ENCODE measurements around the gene C10orf71. TPM values are rescaled to one million over a fixed set of nuclear protein-coding genes. Genes with fewer than 3 reads are reported as not detected.

The C10orf71 gene
- total RNA-seq, 1 donor from 2014 or later: not detected

DNA sequence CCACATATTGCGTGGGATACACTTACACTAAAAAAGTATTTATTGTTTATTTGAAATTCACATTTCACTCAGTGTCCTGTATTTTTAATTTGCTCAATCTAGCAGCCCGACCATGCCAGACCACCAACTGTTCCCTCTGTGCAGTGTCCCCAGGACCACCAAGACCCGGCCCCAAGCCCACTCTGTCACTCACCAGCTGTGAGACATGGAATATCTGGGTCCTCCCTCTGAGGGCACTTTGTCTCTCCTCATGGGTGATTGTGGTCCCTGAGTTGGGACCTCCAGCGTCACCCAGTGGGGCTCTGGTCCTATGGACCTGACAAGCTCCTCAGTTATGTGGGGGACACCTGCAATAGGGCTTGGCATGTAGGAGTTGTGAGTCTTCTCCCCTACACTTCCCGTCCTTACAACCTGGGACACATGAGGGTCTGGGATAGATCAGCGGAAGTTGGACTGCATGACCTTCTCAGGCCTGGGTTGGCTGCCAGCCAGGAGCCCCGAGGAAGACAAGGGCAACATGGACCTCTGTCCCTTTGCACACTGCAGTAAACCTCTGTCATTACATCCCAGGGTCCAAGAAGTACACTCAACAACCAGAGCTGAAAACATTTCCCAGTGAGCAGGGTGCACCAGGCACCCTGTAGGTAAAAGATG, 12.1 kb downstream of the C10orf71 start:
- no peak for DNase-seq (ENCODE audit: extremely low read depth, low read depth, low spot score)

DNA sequence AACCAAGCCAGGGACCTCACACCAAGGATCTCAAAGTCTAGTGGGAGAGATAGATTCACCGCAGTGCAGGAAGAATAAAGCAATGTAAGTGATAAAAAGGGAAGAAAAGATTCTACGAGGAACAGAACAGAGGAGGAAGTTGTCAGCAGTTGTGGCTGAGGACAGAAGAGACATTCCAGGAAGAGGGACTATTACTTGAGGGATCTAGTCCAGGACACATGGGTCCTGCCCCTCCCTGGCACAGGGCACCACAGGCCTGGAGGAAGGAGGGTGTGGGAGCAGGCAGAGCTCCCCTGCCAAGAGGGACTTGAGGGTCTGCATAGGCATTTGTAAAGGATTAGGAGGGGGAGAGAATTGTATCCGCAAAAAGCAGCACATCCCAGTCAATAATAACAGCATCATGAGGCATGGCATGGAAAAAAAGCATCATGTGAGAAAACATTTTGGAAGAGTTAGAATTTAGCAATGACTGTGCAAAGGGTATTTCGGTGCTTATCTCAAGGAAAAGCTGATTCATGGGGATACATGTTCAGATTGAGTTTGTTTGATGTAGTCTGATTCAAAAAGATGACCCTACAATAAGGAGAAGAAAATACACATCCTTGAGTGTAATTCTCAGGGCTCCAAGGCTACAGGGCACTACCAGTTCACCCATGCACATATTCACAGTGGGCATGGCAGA, 12.7 kb downstream of the C10orf71 start:
- DNase-seq (ENCODE audit: extremely low read depth, low read depth, low spot score): no peak

DNA sequence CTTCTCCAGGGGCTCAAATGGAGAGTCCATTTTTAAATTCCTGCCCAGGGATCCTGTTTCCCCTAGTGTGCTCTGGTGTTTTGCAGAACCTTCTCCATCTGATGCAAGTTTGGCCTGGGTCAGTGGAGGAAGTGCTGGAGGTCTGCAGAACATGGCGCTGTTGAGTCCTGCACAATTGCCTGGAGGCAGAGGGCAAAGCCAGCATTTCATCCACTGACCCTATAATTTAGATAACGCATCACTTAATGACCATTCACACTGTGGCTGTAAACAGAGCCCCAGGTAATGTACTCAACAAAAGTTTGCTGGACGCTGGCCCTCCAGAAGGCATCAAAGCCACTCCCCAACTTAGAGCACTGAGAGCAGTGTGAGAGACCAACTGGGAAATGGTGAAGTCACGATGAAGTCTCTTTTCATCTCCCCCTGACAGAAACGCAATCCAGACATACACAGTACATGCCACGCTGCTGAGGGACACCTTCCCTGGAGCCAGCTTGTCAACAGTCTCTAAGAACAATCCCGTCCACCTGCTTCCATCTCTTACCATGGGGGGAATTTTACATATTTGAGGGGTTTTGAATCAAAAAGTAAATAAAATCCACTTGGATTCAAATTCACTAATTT, 13.4 kb downstream of the C10orf71 start:
- DNase-seq (ENCODE audit: extremely low read depth, low read depth, low spot score): no peak

DNA sequence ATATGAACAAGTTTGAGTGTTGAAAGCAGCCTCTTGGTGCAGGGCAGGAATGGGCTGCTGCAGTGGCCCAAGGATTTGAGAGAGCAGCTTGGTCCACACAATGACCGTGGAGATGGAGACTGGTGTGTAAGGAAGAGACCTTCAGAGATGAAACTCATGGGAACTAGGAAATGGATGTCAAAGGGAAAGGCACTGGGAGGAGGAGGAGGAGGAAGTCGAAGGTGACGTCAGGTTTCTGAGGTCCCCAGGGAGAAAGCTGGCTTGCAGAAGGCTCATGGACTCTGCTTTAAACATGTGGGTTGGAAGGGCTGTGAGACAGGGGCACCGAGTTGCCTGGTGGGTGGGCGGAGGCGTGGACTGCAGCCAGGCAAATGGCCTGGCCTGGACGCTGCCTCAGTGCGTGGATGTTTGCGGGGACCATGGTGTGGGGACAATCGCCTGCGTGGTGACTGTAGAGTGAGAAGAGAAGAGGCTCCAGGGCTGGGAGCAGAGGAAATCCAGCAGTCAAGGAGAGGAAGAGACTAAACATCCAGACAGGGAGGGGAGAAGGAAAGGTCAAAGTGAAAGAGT, 14.6 kb downstream of the C10orf71 start:
- no peak for DNase-seq (ENCODE audit: extremely low read depth, low read depth, low spot score)

DNA sequence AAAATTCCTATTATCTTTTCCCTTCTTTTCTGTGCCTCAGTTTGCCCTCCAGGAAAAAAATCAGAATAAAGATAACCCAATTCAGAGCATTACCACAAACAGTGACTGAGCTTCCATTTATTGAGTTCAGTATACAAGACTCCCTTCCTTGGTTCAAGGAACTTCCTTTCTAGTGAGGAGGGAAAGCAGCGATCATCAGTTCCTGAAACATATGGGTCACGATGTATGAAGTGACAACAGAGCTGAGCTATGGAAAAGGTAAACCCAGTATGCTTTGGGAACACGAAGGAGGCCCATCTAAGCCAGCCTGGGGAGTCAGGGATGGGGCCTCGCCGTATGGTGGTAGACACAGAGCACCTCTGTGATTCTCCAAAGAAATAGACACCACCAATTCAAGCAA, 15.8 kb downstream of the C10orf71 start:
- no peak for DNase-seq (ENCODE audit: extremely low read depth, low read depth, low spot score)

DNA sequence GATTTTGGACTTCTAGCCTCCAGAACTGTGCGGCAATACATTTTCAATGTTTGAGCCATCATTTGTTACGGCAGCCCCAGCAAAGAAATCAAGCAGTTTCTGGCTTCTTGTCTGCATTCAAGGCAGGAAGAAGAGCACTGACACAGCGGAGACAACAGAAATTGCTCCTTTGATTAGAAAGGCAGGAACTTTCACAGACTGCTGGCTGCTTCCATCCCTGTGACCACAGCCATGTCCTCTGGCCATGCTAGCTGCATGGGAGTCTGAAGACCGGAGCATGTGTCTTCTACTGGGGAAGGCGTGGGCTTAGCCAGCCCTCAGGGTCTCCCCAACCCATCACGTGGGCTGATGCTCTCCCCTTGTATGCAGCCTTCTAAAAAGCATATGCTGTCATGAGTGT, 19.1 kb downstream of the C10orf71 start:
- DNase-seq (ENCODE audit: extremely low read depth, low read depth, low spot score): no peak

DNA sequence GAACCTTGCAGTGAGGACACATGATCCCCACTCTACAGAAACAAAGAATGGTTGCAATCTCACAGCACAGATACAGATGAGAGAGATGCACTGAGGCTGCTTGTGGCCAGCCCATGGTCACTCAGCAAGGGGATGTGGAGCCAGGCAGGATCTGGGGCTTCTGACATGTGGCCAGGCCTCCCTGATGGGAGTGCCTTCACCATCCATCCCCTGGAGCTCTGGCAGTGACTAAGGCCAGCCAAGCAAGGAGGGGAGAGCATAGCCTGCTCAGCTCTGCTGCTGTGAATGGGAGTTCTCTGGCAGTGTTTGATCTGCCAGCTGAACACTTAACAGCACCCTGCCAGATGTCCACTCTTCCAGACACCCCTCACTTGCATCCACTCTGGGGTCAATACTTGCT, 19.8 kb downstream of the C10orf71 start:
- no peak for DNase-seq (ENCODE audit: extremely low read depth, low read depth, low spot score)

DNA sequence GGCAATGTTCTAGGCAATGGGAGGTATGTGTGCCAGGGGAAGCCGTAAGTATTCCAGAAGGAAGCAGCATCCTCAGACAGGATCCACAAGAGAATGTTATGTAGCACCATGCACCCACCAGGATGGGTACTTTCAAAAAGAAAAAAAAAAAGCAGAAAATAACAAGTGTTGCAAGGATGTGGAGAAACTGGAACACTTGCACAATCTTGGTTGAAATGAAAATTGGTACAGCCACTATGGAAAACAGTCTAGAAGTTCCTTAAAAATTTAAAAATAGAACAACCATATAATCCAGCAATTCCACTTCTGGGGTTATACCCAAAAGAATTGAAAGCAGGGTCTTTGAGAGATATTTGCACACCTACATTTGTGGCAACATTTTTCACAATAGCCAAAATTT, 20.2 kb downstream of the C10orf71 start:
- DNase-seq (ENCODE audit: extremely low read depth, low read depth, low spot score): no peak

DNA sequence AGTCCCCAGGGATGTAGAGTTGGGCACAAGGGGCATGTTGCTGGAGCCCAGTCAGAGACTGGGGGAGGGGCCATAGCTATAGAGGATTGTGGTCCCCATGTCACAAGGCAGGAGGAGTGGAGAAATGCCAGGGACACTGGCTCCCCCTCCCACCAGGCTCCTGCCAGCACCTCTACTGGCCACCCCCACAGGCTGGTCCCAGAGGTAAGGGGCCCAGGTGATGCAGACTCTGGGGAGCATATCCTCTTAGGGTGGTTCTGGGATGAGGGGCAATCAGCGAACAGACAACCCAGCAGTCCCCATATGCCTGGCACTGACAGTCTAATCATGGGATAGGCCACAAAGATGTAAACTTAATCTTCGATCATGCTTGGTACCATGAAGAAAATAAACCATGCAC, 21.2 kb downstream of the C10orf71 start:
- no peak for DNase-seq (ENCODE audit: extremely low read depth, low read depth, low spot score)

DNA sequence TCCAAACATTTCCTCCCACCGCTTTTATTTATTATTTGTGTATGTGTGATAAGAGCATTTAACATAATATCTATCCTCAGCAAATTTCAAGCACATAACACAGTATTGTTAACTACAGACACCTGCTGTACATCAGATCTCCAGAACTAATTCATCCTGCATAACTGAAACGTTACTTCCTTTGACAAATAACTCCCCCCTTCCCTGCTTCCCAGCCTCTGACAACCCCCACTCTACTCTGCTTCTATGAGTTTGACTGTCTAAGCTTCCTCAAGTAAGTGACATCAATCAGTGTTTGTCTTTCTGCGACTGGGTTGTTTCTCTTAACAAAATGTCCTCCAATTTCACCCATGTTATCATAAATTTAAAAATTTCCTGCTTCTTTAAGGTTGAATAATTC, 22.1 kb downstream of the C10orf71 start:
- no peak for DNase-seq (ENCODE audit: extremely low read depth, low read depth, low spot score)

DNA sequence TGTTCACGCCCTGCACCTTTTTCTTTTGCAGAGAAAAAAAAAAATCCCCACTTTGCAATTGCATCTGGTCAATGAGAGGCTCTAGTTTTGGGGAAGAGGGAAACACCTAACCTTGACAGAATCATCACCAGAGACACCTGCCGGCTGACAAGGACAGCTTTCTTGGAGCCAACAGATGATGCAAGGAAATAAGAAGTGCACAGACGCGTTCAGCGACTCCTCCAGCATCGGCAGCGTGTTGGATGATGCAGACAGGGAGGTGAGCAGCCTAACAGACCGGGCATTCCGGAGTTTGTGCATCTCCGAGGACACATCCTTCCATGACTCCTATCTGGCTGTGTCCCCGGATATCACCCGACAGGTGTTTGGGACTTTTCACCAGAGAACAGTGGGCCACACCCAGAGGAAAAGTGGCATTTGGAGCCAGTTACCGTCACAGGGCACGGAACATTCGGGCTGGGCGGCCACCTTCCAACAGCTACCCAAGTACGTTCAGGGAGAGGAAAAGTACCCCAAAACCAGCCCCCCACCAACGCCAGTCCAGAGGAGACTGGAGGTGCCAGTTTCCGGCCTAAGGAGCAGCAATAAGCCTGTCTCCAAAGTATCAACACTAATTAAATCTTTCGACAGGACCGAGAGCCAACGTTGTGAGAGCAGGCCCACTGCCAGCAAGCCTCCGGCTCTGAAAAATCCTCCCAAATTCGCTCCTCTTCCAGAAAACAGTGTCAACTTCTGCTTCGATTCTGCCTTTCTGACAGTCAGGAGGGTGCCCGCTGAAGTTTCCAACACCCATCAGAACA, 23.6 kb downstream of the C10orf71 start:
- no peak for DNase-seq (ENCODE audit: extremely low read depth, low read depth, low spot score)

DNA sequence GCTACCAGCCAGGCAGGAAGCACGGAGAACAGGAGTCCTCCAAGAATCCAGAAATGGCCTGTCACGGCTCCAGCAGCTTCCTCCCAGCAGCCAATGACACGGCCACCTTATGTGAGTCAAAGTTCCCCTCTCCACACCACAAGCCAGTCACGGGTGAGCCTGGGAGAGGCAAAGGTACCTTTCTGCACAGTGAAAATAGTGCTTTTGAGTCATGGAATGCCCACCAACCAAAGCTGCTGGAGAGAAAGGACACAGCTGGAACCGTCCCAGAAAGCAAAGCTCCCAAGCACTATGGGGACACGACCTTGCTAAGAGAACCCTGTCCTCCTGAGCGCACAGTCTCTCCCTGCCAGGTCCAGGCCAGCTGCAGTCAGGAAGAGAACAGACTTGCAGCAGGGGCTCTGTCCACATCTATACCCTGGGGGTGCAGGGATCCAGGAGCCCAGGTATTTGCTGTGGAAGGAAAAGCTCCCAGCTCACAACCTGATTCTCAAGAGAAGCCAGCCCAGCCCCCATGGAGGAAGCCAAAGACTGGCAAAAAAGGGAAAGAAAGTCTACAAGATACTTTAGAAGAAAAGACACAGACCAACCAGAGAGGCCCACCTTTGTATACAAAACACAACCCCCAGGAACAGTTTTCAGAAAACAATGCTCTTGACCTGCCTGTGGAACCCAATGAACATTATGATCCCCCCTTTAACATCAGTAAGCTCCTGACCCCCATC, 24.4 kb downstream of the C10orf71 start:
- DNase-seq (ENCODE audit: extremely low read depth, low read depth, low spot score): no peak

DNA sequence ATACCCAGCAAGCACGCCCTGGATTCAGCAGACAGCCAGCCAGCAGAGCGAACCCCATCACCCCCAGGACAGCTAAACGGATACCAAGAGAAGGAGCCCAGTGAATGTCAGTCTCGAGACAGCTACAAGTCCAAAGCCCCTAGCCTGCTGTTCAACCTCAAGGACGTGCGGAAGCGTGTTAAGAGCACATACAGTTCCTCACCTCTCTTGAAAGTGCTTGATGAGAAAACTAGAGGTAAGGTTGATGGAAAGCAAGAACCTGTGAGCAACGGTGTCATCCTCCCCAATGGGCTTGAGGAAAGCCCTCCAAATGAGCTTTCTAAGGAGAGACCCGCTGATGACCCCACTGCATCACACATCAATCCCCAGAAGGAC, 24.9 kb downstream of the C10orf71 start:
- DNase-seq (ENCODE audit: extremely low read depth, low read depth, low spot score): no peak

DNA sequence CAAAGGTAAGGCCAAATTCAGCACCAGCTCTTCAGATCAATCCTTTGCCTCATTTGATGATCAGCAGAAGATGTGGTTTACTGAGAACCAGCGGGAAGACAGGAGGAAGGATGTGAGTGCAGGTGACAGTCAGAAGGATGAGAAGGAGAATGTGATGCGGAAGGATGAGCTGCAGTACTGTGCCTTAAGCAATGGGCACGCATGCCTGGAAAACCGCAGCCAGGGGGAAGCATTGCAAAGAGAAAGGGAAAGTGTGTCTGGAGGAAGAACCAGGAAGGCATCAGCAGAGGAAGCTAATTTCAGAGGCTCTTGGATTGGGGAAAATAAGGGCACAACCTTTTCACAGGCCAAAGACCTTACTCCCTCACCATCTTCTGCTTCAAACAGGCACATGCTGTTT, 25.7 kb downstream of the C10orf71 start:
- no peak for DNase-seq (ENCODE audit: extremely low read depth, low read depth, low spot score)

DNA sequence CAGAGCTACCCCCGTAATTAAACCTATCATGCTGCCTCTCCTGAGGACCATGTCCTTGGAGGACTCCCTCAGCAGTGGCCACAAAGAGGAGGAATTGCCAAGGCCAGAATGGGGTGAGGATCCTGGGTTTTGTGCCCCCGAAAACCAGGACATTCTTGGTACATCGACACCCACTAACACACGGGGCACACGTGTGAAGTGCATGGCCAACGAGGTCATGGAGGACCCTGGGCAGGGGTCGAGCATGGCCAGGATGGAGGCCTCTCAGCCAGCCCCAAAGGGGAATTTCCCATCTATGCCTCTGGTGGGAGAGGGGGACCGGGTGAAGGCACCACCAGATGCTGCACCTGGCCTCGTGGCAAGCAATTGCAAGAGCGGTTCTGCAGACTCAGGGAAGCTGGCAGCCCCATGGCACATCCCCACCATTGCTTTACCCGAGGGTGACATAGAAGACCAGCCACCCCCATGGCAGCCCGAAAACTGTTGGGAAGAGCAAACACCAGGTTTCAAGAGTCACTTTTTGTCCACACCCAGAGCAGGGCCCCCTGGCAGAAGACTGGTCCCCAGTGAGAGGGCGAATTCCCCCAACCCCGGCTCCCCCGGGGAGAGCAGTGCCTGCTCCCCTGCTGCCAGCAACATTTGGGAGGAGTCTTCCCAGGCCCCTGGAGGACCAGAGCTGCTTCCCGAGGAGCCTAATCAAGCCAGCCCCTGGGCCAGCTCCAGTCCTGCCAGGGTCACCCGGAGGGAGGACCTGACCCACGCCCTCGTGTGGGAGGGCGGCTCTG, 26.4 kb downstream of the C10orf71 start:
- DNase-seq (ENCODE audit: extremely low read depth, low read depth, low spot score): no peak

DNA sequence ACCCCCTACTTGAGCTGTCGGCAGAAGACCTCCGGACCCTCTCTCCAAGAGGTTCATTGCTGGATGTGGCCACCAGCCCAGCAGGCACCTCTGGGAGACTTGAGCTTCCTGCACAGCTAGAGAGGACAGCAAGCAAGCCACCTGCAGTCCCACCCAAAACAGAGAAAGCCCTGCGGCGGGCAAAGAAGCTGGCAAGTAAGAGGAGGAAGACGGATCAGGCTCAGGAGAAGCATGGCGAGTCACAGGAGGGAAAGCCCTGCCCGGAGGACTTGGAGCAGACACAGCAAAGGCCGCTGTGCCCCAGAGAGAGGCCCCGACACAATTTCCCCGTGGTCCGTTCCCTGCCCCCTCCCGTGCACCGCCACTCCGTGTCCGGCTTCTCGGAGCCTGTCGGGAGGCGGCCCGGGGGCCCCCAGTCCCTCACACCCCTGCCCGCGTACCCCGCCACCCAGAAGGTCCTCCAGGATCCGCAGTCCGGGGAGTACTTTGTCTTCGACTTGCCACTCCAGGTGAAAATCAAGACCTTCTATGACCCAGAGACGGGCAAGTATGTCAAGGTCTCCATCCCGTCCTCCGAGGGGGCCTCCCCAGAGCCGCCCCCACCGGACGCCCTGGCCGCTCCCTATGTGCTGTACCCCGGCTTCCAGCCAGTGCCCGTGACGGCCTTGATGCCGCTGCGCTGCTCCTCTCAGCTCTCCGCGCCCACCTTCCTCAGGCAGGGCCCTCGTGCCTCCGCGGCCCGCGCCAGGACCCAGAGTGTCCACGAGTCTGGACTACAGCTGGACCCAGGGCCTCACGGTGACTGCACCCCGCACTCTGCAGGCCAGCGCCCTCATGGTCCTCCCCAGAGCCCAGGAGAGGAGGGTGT, 27.2 kb downstream of the C10orf71 start:
- DNase-seq (ENCODE audit: extremely low read depth, low read depth, low spot score): no peak

DNA sequence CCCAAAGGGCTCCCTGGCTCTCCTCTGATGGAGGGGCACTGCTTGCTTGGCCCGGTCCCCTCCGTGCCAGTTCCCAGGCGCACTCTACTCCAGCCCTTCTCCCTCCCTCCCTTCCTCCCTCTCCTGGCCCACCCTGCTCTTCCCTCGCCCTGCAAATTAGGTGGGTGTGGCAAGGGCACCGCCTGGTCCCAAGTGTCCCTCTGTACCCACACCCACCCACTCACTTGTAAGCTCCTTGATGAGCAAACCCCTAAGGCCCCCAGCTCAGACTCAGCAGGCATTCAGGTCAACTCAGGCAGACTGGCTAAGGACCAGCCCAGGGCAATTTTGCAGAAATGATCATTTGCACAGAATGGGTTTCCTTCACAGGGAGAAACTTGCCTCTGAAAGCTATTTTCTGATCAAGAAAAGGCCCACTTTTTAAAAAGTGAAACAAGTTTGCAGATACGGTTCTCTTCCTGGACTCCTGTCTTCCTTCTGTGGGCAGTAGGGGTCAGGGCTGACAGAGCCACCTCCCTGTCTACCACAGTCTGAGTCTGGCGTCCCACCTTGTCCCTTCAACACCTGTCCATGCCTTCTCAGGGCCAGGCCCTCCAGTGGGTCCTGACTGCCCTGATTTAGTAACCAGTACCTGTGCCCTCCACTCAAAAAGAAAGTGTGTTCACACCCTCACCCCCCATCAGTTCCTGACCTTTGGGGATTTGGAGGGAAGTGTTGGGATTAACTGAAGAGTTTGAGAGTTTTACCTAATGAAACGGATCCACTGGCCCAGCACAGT, 28.3 kb downstream of the C10orf71 start:
- no peak for DNase-seq (ENCODE audit: extremely low read depth, low read depth, low spot score)
